GM18498 (cell line): ENCODE measurements around the gene PDE4DIP.
"Not testable (repeated sequence)": the region's sequence is repeated elsewhere in the genome, so short reads cannot be mapped to it uniquely, and the experiment has no call there.

Experiments
- ATAC-seq: cut with Tn5 transposase; IDR thresholded peaks from one replicate; pipeline ENCODE4 v1.9.1; 2021; ENCODE audit warnings: mild to moderate bottlenecking, moderate library complexity; ENCODE audit not compliant: unreplicated experiment

PDE4DIP gene

DNA sequence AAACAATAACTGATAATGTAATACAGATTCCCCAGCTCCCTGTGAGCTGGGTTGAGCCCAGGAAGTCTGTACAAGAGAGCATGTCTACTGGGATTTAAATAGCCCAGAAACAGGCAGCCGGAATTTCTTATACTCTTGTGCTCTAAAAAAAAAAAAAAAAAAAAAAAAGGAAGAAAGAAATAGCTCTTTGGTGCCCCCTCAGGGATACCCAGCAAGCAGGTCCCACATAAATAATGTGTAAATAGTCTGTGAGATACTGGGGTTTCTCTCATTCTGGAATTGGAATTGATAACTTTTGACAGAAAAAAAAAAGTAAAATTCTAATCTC is 25.4 kb downstream of the PDE4DIP start:
- ATAC-seq: not testable (repeated sequence)

DNA sequence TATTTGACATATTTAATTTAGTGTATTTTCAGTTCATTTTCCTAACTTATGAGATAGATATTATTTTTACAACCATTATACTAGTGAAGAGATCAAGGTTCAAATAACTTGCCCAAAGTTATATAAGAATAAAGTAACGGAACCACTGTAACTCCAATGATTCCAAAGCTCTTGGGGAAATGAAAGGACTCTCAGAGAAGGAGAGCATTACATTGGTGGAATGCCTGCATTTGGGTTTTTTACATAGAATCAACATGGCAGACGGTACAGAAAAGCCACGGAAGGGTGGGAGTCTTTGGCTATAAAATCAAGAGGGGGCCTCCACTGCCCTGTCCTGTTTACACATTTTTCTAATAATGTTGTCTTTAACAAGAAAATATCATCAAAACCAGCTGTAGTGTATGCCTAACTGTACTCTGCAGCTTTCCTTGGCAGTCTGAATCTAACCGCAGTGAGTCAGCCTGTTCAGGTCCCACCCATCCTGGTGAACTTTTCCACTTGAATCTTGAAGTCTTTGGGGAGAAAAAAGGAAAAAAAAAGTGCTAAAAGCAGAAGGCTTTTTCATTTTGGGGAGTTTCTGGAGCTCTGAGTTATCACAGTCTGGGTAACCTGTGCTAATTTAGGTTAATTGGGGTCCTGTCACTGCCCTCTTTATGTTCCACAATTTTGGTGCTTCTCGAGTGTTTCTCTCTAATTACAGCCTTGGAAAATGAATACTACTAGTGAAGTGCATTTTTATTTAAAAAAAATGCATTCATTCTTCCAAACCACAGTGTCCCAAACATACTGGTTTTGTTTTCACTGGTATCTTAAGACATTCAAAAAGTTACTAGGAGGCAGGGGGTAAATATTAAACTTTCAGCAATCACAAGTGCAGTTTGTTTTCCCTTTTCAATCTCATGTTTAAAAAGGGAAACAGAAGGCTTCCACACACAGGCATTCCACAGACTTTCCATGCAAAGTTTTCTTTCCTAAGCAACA is 30.5 kb downstream of the PDE4DIP start:
- not testable (repeated sequence) for ATAC-seq

DNA sequence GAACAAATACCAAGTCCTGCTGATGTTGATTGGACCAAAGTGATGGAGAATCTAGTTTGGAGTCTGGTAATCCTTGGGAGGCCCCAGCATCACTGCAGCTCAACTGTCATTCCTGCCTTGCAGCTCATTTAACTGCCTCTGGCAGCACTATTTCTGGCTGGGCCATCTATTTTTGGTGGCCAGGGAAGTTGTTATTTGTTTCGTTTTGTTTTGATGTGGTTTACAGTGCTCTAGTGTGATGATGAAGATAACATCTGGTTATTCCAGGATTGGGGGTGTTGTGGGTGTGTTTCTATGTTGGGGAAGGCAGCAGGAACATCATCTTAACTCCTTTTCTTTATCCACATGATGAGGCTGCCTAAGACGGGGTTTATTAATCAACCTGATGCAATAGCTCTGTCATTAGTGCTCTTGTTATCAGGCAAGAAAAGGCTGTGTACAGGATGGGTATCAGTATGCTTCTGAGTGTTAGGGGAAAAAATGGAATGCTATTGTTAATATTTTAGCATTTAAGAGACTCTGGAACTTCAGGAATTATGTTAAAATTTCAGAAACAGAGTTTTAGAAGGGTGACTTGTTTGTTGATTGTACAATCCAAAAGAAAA is 35.7 kb downstream of the PDE4DIP start:
- not testable (repeated sequence) for ATAC-seq

DNA sequence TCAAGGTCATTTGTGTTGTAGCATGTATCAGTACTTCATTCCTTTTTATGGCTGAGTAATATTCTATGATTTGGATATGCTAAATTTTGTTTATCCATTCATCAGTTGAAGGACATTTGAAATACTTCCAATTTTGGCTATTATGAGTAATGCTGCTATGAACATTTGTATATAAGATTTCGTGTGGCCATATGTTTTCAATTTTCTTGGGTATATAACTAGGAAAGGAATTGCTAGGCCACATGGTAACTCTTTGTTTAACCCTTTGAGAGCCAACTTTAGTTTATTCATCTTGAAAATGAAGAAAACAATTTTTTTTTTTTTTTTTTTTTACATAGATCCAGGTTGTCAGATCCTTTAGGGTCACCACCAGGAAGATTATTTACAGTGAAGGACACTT is 37.0 kb downstream of the PDE4DIP start:
- not testable (repeated sequence) for ATAC-seq

DNA sequence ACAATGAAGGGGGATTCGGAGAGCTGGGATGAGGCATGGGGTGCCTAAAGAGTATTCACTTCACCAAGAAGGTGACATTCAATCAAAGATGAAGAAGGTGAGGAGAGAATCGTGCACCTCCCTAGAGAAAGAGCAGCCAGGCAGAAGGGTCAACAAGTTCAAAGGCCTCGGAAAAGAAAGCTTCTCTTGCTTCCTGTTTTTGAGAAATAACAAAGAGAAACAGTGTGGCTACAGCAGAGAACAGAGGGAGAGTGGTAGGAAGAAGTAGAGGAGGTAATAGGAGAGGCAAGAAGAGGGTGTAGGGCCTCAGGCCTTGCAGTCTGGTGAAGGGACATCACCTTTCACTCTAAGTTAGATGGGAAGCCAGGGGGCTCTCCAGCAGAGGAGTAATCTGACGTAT is 41.0 kb downstream of the PDE4DIP start:
- not testable (repeated sequence) for ATAC-seq

DNA sequence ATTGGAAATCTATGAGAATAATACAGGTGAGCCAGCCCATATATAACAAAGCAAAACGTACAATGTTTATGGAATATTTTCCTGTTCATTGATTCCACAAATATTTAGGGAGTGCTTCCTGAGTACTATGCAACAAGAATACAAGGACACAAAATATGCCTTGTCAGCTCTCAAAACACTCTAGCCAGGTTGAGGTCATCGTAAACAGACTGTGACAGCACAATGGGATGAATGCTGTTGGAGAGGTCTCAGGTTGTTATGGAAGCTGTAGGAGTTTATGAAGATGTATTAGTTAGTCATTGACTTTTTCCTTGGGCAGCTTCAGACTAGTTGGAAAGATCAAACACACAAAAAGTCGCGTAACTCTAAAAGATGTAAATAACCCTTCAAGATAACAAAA is 42.1 kb downstream of the PDE4DIP start:
- not testable (repeated sequence) for ATAC-seq

DNA sequence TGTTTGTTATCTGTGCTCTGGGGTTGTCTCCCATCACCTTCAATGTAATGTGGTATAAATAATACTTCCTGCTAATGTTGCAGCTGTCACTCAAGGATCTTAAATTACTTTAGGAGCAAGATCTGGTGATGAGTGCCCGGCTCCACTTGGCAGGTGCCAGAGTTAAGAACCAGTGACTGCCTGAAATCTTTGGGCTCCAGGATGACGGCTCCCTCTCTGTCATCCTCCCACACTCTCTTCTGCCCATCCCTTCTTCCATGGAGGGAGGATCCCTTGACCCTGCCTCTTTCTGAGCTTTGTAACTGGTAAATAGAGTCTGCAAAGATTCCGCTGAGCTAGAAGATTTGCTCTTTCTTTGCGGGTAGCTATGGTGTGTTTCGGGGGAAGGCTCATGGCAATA is 44.4 kb downstream of the PDE4DIP start:
- not testable (repeated sequence) for ATAC-seq

DNA sequence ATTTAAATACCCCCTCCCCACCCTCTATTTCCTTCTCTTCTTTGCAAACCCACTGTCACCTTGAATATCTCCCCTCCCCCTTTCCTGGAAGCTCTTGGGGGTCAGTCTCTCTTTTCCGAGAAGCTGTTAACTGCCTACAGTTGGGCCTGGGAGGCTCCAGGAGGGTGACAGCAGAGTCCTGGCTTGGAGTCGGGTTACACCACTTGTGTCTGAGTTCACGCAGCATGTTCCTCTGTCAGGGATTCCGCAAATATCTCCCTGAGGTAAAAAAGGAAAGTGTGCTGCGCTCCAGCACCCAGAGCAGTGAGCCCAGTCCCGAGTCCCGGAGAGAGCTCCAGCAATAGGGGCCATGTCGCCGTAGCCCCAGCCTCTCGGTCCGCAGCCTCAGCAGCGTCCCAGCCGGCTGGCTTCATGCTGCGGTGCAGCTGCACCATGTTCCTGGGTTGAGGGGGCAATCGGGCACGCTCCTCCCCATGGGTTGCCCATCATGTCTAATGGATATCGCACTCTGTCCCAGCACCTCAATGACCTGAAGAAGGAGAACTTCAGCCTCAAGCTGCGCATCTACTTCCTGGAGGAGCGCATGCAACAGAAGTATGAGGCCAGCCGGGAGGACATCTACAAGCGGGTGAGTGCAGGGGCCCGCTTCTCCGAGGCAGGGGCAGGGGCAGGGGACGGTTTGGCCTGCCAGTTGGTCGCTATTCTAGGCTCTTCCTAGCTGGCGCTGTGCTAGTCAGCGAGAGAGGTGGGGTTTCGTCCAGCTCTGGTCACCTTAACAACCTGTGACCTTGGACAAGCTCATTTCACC is 45.2 kb downstream of the PDE4DIP start:
- not testable (repeated sequence) for ATAC-seq

DNA sequence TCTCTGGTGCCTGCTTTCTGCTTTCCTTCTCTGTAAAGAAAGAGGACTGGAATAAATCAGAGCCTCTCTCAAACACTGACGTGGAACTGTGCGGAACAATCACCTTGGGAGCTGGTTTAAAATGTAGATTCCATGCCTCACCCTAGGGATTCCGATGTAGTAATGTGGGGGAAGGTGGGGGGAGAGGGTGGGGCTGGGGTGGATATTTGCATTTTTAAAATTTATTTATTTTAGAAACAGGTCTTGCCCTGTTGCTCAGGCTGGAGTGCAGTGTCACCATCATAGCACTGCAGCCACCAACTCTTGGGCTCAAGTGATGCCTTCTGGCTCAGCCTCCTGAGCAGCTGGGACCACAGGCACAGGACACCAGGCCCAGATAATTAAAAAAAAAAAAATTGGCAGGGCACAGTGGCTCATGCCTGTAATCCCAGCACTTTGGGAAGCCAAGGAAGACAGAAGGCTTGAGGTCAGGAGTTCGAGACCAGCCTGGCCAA is 45.9 kb downstream of the PDE4DIP start:
- ATAC-seq: not testable (repeated sequence)

DNA sequence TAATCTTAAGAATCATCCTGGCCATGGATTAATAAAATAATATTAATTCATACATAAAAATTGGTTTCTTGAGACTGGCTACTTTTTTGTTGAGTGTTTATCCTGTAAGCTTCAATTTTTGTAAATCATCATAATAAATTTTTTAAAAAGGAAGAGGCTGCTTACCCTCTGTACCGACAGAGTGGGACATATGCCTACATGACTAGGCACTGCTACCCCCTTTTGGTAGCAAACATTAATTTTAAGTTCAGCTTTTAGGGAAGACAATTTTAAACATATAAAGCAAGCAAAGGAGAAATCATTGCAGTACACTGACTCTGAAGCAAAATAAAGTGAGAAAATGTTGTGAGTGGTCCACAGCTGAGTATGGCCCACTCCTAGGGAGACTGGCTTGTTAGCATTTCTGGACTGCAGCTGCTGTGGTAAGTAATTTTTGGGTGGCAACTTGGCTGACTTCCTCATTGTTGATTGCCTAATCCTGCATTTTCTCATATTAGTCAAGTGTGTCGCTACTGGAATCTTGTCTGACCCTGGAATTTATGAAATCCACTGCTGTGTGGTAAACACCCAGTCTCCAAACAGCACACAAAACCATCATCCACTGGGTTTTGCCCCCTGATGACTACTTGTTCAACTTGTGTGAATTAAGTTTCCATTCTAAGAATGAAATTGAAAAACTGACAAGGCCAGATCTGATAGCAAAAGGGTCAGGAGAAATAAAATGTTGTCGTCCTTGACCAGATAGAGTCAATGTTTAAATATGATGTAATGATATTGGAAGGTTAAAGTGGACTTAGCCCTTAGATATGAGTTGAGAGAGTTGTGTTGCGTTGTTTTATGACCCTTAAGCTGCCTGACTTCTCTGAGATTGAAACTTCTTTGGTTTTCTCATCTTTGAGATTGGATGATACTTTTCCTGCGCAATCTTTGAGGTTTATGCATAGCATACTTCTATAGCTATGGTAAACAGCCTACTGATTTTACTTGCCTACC is 50.4 kb downstream of the PDE4DIP start:
- ATAC-seq: not testable (repeated sequence)

DNA sequence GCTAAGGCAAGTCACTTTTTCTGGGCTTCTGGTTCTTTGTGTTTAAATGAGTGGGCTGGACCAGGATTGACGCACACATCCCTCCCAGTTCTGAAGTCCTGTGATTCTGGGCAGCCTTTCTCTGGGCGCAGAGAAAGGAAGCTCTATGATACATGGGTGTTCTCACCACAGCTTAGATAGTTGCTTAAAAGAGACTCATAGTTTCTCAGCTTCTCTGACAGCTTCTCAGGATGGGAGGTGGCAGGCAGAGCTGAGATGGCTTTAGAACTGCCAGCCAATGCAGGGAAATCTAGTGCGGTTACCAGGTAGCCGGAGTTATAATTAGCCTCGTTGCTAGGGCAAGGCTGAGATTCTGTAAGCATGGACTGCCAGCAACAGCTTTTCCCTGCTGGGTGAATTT is 55.8 kb downstream of the PDE4DIP start:
- ATAC-seq: not testable (repeated sequence)

DNA sequence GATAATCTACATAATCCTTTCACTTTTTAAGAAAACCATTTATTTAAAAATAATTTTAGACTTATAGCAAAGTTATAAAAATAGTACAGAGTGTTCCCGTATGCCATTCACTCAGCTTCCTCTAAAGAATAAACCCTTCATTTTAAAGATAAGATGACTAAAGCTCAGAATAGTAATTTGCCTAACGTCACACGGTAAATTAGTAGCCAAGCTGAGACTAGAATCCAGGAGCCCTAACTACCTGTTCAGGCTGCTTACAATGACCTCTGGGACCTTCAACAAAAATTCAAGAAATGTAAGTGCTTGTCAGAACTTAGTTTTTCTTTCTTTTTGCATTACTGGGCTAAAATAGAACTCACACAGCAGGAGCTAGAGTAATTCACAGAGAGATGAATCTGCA is 56.5 kb downstream of the PDE4DIP start:
- ATAC-seq: not testable (repeated sequence)

DNA sequence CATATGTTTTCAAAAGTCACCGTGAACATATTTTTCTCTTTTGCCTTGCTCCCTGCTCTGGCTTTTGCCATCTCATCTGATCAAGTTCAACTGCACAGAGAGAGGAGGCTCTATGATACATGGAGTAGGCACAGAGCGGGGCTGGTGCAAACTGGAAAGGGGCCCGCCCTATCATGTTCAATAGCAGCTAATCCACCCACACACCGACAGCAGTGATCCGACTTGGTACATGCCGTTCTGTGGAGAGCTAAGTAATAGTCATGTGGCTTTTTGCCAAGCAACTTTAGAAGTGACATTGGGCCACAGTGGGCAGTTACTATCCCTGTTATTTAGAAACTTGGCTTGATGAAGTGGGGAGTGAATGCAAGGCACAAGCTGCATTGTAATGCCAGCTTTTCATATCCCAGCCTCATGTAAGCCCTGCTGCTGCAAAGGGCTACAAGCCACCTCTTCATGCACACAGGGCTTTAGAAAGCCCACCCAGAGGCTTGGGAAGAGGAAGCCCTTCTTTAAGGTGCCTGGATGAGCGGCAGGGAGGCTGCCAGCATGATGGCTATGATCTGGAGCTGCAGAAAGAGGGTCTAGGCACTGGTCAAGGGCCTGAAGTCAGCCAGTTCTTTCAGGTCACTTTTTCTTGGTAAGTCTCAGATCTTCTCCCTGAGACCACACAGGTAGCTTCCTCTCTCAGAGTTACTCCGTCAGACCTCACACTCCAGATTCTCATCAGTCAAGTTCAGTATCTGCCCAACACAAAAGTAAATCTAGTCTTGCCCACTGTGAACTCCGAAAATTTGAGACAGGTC is 57.1 kb downstream of the PDE4DIP start:
- not testable (repeated sequence) for ATAC-seq

DNA sequence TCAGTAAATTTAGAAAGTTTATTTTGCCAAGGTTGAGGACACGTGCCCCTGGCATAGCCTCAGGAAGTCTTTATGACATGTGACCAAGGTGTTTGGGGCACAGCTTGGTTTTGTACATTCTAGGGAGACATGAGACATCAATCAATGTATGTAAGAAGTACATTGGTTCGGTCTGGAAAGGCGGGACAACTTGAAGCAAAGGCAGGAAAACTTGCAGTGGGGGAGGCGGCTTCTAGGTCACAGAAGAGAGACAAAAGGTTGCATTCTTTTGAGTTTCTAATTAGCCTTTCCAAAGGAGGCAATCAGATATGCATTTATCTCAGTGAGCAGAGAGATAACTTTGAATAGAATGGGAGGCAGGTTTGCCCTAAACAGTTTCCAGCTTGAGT is 57.7 kb downstream of the PDE4DIP start:
- ATAC-seq: not testable (repeated sequence)

DNA sequence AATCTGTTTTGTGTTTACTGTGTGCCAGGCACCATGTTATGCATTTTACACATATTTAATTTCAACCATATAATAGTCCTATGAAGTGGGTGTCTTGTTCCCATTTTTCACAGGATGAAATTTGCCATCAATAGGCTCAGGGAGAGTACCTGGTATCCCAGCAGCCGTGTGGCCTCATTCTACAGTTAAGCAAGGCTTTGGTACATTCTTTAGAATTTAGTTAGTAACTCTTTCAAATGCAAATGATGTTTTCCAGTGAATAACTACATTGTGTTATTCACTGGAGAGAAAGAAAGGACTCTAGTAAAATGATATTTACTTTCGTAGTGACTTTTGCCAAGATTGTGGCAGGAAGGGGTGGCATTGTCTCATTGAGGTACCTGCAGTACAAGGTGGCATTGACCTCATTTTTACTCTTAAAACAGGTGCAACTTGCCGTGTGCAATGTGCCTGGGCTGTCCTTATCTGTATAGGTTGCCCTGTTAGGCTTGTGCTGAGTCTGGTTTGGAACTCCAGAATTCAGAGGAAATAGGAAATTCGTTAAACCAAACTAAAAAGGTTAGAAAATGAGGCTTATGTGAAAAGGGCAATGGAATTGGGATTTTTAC is 65.1 kb downstream of the PDE4DIP start:
- not testable (repeated sequence) for ATAC-seq

DNA sequence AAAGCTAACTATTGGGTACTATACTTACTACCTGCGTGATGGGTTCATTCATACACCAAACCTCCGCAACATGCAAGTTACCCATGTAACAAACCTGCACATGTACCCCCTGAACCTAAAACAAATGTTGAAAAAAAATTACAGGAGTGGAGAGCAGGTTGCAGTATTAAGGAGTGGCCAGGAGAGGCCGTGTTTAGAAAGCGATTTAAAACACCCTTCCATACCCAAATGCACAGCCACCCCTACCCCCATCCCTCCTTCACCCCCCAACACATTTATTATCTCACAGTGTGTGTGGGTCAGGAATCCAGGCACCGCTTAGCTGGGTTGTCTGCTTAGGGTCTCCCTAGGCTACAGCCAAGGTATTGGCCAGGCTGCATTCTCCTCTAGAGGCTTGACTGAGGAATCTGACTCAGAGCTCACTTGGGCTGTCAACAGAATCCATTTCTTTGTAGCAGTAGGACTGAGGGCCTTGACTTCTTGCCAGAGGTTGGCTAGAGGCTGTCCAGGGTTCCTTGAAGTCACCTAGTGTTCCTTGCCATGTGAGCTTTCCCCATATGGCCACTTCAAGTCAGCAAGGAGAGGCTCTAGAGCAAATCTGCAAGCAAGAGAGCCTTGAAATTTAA is 67.2 kb downstream of the PDE4DIP start:
- ATAC-seq: not testable (repeated sequence)

DNA sequence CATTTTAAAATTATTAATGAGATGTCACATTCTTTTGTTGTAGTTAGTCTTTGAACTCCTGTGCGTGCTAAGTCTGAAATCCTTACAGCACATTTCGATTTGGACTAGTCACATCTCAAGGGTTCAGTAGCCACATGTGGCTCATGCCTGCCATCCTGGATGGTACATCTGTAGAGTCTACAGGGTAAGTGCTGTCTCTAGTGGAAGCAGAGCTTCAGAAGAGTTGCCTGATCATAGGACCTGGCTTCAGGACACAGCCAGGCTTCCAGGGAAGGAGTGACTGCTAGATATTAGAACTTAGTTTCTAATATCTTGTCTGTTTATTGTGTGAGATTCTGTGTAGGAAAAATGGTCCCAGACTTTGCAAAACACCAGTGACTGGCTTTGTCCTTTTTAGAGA is 72.0 kb downstream of the PDE4DIP start:
- not testable (repeated sequence) for ATAC-seq

DNA sequence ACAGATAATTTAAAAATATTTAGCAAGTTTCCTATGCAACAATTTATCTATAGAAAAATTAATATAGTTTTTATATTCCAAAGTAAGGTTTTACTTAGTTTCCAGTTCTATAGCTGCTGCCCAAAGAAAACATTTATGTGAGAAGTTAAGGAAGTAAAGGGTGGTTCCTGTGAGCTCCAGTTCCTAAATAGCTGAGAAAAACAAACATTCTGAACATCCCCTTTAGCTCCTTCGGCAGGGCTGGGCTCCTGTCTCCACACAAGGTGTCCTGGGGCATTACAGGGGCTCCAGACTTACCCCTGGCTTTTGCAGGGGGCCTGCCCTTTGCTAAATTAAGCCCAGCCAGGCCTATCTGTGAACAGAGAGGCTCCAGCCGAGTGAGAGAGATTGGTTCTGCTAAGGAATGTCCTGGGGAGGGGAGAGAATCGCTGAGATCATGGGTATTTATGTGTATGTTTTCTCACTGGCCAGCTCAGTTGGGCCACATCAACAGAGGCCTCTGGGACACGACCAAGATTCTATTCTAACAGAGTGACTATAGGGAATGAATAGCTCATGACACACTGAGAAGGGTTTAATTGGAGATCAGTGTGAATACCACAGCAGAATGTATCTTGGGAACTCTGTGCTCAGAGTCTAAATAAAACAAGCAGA is 72.6 kb downstream of the PDE4DIP start:
- ATAC-seq: not testable (repeated sequence)
